ENCODE measurements around the gene NPIPB8.
"Not testable (repeated sequence)": the region's sequence is repeated elsewhere in the genome, so short reads cannot be mapped to it uniquely, and the experiment has no call there.

NPIPB8 gene

DNA sequence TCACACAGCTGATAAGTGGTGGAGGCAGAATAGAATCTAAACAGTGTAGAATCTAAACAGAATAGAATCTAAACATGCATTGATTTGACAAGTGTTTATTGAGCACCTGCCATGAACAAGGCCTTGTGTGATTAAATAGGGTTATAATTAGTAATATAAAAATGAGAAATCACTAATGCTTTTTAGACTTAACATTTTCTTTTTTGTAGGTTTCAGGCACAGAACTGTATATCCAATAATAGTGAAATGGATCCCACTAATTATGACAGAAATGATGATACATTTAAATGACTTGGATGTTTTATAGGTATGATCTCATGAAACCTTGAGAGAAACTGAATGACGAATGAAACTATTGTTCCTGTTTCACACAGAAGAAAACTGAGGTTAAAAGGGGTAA lies at the start of gene NPIPB8:
NPIPB8 (plus strand) TSS at position 301 of the 400 bp plus-strand sequence. CDS start 296 bp downstream, outside the sequence.
- DNase-seq (ENCODE audit: low read depth, low spot score) = not testable (repeated sequence)

- DNase-seq (ENCODE audit: low read depth, low spot score) = no peak
Measured at GRCh38 chr16:28589069-28589468, 48.8 kb upstream of the NPIPB8 start.

GRCh38 chr16:28589930-28590329 lies 47.9 kb upstream of the NPIPB8 start:
- no peak for DNase-seq (ENCODE audit: low read depth, low spot score)

DNA sequence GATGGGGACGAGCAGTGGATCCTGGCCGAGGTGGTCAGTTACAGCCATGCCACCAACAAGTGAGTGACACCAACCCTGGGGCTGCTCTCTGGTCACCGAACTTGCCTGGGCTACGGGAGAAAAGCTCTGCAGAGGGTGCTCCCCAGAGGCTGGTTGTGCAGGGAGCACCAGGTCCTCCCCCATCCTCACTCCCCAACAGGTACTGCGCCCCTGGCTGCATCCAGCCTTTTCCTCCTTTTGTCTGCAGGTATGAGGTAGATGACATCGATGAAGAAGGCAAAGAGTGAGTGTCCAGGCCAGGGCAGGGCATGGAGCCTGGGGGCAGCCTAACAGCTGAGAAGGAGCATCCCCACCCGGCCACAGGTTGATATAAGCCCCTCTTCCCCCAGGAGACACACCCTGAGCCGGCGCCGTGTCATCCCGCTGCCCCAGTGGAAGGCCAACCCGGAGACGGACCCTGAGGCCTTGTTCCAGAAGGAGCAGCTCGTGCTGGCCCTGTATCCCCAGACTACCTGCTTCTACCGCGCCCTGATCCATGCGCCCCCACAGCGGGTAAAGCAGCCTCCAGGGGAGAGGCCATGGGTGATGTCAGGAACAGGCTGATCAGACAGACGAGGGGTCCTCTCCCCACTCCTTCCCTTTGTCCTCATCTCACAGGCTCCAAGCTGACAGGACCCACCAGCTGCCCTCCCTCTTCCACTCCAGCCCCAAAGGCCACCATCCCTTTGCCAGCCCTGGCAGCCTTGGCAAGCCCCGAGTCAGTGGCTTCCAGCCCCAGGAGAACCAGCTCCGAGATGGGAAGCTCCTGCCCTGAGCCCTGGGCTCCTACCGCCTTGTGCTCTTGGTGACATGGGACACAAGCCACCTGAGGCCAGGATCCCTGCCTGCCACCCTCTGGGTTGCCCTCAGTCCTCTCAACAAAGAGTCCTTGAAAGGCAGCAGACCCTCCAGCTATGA lies 47.2 kb upstream of the NPIPB8 start:
- no peak for DNase-seq (ENCODE audit: low read depth, low spot score)

GRCh38 chr16:28591355-28591754 lies 46.5 kb upstream of the NPIPB8 start:
- no peak for DNase-seq (ENCODE audit: low read depth, low spot score)

DNA sequence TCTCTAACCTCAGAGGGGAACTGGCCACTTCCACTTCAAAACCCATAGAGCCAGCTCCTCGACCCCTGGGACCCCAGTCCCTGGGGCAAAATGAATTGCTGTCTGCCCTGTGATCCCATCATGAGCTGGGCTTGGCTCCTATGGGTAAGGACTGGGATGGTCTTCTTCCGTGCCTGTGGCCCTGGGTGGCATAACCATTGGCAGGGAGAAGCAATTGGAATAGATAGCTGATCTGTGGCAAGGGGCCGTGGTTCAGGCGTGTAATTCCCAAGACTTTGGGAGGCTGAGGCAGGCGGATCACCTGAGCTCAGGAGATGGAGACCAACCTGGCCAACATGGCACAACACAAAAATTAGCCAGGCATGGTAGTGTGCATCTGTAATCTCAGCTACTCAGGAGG lies 45.4 kb upstream of the NPIPB8 start:
- no peak for DNase-seq (ENCODE audit: low read depth, low spot score)

- DNase-seq (ENCODE audit: low read depth, low spot score) = no peak
Measured at GRCh38 chr16:28592979-28593553, 44.8 kb upstream of the NPIPB8 start.

DNA sequence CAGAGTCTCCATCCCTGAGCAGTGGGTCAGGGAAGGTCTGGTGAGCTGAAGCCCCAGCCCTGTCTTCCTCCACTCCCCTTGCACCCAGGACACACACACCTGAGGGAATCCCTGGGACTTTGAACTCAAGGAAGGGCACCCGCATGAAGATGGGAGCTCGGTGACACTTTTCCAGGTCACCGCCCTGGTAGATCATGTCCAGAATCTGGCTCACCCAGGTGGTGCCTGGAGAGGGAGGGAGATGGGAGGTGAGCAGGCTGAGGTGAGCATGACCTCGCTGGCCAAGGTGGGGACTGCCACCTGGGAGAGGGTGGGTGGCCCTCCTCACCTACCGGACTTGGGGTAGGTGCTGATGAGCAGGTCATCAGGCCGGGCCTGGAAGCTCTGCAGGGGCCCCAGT lies 42.4 kb upstream of the NPIPB8 start:
- DNase-seq (ENCODE audit: low read depth, low spot score) = not testable (repeated sequence)

DNA sequence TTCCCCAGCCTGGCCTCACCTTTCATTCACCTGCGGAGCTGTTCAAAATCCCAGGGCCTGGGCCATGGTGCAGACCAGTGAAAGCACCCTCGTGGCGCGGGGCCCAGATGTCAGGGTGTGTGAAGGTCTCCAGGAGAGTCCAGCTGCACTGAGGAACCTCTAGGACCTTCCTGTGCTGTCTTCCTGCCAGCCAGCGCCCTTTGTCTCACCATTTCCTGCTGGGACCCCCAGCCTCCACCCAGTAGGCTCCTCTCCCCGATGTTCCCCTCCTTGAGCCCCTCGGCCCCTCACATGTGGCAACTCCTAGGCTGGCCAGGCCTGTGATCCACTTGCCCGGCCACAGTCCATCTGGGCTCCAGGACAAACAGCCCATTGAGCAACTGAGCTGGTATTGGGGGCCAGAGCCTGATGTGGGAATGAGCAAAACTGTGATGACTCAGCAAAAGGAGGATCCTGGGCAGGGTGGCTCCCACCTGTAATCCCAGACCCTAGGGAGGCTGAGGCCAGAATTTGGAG lies 41.7 kb upstream of the NPIPB8 start:
- DNase-seq (ENCODE audit: low read depth, low spot score) = no peak

DNA sequence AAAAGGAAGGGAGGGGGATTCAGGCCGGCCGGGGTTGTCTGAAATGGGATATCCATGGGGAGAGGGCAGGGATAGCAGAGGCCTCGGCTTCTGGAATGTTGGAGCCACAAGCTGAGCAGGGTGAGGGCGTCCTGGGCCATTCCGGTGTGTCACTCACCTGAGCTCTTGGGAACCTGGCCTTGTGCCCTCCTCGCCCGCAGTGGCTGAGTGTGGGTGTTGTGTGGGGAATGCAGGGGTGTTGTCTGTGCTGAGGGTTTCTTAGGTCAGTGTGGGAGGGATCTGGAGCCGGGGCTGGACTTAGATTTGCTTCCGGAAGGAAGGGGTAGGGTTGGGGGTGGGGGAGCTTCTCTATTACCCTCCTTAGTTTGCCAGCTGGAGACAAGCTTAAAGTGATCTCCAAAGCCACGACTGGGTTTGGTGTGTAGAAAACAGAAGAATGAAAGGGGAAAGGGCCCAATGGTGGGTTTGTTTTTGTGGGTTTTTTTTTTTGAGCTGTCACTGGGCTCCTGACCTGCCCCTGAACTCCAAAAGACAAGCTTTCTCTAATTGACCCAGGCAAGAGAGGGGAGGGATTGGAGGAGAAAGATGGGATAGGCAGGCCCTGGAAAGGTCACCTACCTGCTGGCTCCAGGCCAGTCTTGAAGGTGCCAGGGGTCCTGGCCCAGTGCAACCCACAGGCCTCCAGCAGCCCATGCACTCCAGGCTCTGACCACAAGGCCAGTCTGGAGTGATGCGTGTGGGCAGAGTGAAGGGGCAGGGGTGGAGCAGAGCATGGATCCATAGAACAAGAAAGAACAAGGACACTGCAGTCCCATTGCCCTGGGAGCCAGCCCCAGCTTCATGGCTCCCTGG lies 40.8 kb upstream of the NPIPB8 start, which contains the start of gene SULT1A2:
SULT1A2 (minus strand) TSS at position 211 of the 852 bp plus-strand sequence. CDS start 1,120 bp downstream, outside the sequence.
- no peak for DNase-seq (ENCODE audit: low read depth, low spot score)

GRCh38 chr16:28597692-28598261 lies 40.1 kb upstream of the NPIPB8 start:
- no peak for DNase-seq (ENCODE audit: low read depth, low spot score)

- DNase-seq (ENCODE audit: low read depth, low spot score) = not testable (repeated sequence)
Measured at GRCh38 chr16:28599377-28600285, 38.2 kb upstream of the NPIPB8 start.

DNA sequence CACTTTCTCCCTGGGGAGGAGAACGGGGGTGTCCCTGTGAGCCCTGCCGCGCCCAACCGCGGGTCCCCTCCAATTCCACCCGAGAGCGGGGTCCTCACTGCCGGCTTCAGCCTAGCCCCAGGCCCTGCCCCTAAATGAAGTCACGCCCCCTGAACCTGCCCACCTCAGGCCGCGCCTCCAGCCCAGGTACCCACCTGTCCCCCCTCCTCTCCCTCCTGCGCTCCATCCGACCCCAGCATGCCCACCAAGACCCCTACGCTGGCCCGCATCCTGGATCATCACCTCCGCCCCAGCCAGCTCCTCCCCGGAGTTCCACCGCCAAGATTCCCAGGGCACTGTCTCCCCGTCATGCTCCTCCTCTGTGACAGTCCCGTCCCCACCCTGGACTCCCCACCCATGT lies 36.9 kb upstream of the NPIPB8 start:
- not testable (repeated sequence) for DNase-seq (ENCODE audit: low read depth, low spot score)

DNA sequence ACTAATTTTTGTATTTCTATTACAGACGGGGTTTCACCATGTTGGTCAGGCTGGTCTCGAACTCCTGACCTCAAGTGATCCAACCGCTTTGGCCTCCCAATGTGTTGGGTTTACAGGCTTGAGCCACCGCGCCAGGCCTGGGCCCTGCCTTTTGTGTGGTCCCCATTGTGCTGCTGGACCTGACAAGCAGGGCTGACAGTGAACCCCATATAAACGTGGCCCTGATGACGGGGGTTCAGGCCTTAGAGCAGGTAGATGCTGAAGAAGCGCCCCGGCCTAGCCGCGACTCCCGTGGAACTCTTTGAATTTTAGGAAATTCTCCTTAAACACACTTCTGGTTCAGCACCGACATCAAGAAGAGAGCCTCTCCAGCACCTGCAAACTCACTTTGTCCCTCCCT lies 36.3 kb upstream of the NPIPB8 start:
- not testable (repeated sequence) for DNase-seq (ENCODE audit: low read depth, low spot score)

GRCh38 chr16:28602062-28602461 lies 35.8 kb upstream of the NPIPB8 start:
- not testable (repeated sequence) for DNase-seq (ENCODE audit: low read depth, low spot score)

DNA sequence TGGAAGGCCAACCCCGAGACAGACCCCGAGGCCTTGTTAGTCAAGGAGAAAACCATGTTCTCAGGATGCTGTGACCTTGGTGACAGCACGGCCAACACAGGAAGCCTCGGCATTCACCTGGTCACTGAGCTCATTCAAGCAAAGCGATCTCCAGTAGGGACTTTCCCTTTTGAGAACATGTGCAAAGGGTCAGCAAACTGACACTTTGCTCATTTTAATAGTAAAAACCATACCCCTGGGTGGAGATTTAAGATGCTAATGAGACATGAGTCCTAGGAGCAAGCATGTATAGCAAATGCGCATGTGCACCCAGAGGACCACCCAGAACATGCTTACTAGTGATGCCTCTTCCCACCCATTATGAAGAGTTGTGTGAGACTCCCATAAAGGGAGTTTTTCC lies 35.3 kb upstream of the NPIPB8 start:
- no peak for DNase-seq (ENCODE audit: low read depth, low spot score)

DNA sequence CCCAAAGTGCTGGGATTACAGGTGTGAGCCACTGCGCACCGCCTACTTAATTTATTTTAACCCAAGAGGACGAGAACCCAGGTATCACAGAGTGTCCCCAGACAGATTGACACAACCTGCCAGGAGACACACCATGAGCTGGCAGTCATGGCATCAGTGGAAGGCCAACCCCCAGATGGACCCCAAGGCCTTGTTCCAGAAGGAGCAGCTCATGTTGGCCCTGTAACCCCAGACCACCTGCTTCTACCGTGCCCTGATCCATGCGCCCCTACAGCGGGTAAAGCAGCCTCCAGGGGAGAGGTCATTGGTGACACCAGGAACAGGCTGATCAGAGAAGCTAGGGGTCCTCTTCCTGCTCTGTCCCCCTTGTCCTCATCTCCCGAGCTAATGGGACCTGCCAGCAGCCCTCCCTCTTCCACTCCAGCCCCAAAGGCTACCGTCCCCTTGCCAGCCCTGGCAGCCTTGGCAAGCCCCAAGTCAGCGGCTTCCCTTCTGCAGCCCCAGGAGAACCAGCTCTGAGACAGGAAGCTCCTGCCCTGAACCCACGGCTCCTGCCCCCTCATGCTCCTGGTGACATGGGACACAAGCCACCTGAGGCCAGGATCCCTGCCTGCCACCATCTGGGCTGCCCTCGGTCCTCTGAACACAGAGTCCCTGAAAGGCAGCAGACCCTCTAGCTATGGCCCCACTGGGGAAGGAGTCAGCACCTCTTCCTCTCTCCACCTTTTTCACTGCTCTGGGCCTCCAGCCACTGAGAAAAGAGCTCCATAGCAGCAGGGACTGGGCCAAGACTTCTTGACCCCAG lies 34.3 kb upstream of the NPIPB8 start:
- DNase-seq (ENCODE audit: low read depth, low spot score) = no peak

- no peak for DNase-seq (ENCODE audit: low read depth, low spot score)
Measured at GRCh38 chr16:28604186-28604565, 33.7 kb upstream of the NPIPB8 start.
